HL-60 (cell line): ENCODE data around the gene SOX6.

Experiments
- CTCF ChIP-seq: IDR thresholded peaks from one replicate; pipeline ENCODE4 v1.5.1; 2011; ENCODE audit warnings: low read length, control low read depth, inconsistent platforms; ENCODE audit not compliant: insufficient read depth
- GABPA ChIP-seq: IDR thresholded peaks from 2 replicates; pipeline ENCODE4 v1.6.1; 2012; ENCODE audit warnings: low read depth
- TF ChIP-seq, protein P1 (sequence below): IDR thresholded peaks from 2 replicates; pipeline ENCODE4 v1.6.1; 2012; ENCODE audit warnings: low read depth; ENCODE audit not compliant: insufficient replicate concordance

DNA sequence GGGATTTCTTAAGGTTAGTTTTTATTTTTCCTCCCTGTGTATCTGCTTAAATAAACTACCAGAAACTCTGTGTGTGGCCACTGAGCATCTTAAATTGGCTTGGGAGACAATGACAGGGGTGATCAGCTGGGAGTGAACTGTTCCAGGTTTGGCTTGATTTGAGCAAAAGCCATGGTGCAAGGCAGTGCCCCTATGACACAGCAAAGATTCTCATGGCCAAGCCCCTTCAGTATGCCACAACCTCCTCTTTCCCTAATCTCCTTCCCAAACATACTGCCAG is 370.5 kb downstream of the SOX6 start:
- TF ChIP-seq CTCF (no peak), GABPA (no peak)
- TF ChIP-seq, protein P1, sequence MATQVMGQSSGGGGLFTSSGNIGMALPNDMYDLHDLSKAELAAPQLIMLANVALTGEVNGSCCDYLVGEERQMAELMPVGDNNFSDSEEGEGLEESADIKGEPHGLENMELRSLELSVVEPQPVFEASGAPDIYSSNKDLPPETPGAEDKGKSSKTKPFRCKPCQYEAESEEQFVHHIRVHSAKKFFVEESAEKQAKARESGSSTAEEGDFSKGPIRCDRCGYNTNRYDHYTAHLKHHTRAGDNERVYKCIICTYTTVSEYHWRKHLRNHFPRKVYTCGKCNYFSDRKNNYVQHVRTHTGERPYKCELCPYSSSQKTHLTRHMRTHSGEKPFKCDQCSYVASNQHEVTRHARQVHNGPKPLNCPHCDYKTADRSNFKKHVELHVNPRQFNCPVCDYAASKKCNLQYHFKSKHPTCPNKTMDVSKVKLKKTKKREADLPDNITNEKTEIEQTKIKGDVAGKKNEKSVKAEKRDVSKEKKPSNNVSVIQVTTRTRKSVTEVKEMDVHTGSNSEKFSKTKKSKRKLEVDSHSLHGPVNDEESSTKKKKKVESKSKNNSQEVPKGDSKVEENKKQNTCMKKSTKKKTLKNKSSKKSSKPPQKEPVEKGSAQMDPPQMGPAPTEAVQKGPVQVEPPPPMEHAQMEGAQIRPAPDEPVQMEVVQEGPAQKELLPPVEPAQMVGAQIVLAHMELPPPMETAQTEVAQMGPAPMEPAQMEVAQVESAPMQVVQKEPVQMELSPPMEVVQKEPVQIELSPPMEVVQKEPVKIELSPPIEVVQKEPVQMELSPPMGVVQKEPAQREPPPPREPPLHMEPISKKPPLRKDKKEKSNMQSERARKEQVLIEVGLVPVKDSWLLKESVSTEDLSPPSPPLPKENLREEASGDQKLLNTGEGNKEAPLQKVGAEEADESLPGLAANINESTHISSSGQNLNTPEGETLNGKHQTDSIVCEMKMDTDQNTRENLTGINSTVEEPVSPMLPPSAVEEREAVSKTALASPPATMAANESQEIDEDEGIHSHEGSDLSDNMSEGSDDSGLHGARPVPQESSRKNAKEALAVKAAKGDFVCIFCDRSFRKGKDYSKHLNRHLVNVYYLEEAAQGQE: no peak
